GM19324 (cell line): Measurements from ENCODE around the gene CPEB1.

ENCODE experiments used
- ATAC-seq: cut with Tn5 transposase; IDR thresholded peaks from one replicate; pipeline ENCODE4 v1.9.1; 2021; ENCODE audit warnings: mild to moderate bottlenecking, moderate library complexity; ENCODE audit not compliant: unreplicated experiment, low FRiP score

CPEB1 gene

GRCh38 chr15:82599862-82600261 lies 47.3 kb downstream of the CPEB1 start:
- no peak for ATAC-seq

GRCh38 chr15:82597815-82598214 lies 49.3 kb downstream of the CPEB1 start:
- ATAC-seq, result no peak

- ATAC-seq, result no peak
These were observed 51.4 kb downstream of the CPEB1 start for GRCh38 chr15:82595766-82596165.

- no peak for ATAC-seq
These were observed 52.0 kb downstream of the CPEB1 start for GRCh38 chr15:82595203-82595602.

- no peak for ATAC-seq
These were observed 59.4 kb downstream of the CPEB1 start for GRCh38 chr15:82587805-82588204.

- no peak for ATAC-seq
These were observed 62.1 kb downstream of the CPEB1 start for GRCh38 chr15:82585072-82585471.

GRCh38 chr15:82580713-82581112 lies 66.5 kb downstream of the CPEB1 start:
- ATAC-seq, result no peak

GRCh38 chr15:82575335-82575734 lies 71.8 kb downstream of the CPEB1 start:
- ATAC-seq, result no peak

GRCh38 chr15:82572986-82573385 lies 74.2 kb downstream of the CPEB1 start:
- no peak for ATAC-seq

GRCh38 chr15:82572311-82572710 lies 74.9 kb downstream of the CPEB1 start:
- no peak for ATAC-seq

GRCh38 chr15:82571722-82572222 lies 75.4 kb downstream of the CPEB1 start:
- ATAC-seq, result no peak

GRCh38 chr15:82570721-82571508 lies 76.2 kb downstream of the CPEB1 start:
- no peak for ATAC-seq

- ATAC-seq, result no peak
These were observed 77.3 kb downstream of the CPEB1 start for GRCh38 chr15:82569834-82570233.

GRCh38 chr15:82568986-82569385 lies 78.2 kb downstream of the CPEB1 start:
- no peak for ATAC-seq

- no peak for ATAC-seq
These were observed 79.5 kb downstream of the CPEB1 start for GRCh38 chr15:82567661-82568060.

GRCh38 chr15:82566690-82567089 lies 80.5 kb downstream of the CPEB1 start:
- ATAC-seq, result no peak

- no peak for ATAC-seq
These were observed 88.7 kb downstream of the CPEB1 start for GRCh38 chr15:82558502-82558901.

GRCh38 chr15:82556315-82557035 lies 90.7 kb downstream of the CPEB1 start:
- no peak for ATAC-seq

- no peak for ATAC-seq
These were observed 92.3 kb downstream of the CPEB1 start for GRCh38 chr15:82554849-82555248.

- no peak for ATAC-seq
These were observed 92.8 kb downstream of the CPEB1 start for GRCh38 chr15:82554351-82554750.

GRCh38 chr15:82553846-82554245 lies 93.3 kb downstream of the CPEB1 start:
- ATAC-seq, result no peak

GRCh38 chr15:82552861-82553260 lies 94.3 kb downstream of the CPEB1 start:
- no peak for ATAC-seq
